Smooth muscle cell (in vitro differentiated cells): ENCODE data around the gene FOXM1. TPM values are rescaled to one million over a fixed set of nuclear protein-coding genes. Genes with fewer than 3 reads are reported as not detected.

Experiments
- DNase-seq: peaks from one replicate; lab custom pipeline; 2025; ENCODE audit not compliant: unreplicated experiment; lab: John Stamatoyannopoulos, UW
- H2AFZ ChIP-seq: fragments of 200-600 bp; sonication (generic); 2 replicates; pipeline ENCODE4 v1.6.0; 2016; ENCODE audit warnings: antibody characterized with exemption, low read depth, mild to moderate bottlenecking
- H3F3A ChIP-seq: fragments of 200-600 bp; sonication (generic); 2 replicates; pipeline ENCODE4 v1.6.0; 2017; ENCODE audit warnings: antibody characterized with exemption, low read depth
- H3K27ac ChIP-seq: fragments of 200-600 bp; sonication (generic); 2 replicates; pipeline ENCODE4 v1.5.1; 2016; ENCODE audit warnings: low read depth, mild to moderate bottlenecking
- H3K27me3 ChIP-seq: fragments of 200-600 bp; sonication (generic); 2 replicates; pipeline ENCODE4 v1.6.1; 2016; ENCODE audit warnings: low read depth, mild to moderate bottlenecking
- H3K36me3 ChIP-seq: fragments of 200-600 bp; sonication (generic); 2 replicates; pipeline ENCODE4 v1.5.1; 2016; ENCODE audit warnings: low read depth
- H3K4me1 ChIP-seq: fragments of 200-600 bp; sonication (generic); 2 replicates; pipeline ENCODE4 v1.5.1; 2016; ENCODE audit warnings: low read depth
- H3K4me2 ChIP-seq: fragments of 200-600 bp; sonication (generic); 2 replicates; pipeline ENCODE4 v1.6.0; 2016; ENCODE audit warnings: mild to moderate bottlenecking
- H3K4me3 ChIP-seq: fragments of 200-600 bp; sonication (generic); 2 replicates; pipeline ENCODE4 v1.5.1; 2016; ENCODE audit warnings: mild to moderate bottlenecking
- H3K79me2 ChIP-seq: fragments of 200-600 bp; sonication (generic); 2 replicates; pipeline ENCODE4 v1.6.0; 2016; ENCODE audit warnings: low read depth, mild to moderate bottlenecking
- H3K9ac ChIP-seq: fragments of 200-600 bp; sonication (generic); 2 replicates; pipeline ENCODE4 v1.6.0; 2016; ENCODE audit warnings: low read depth
- H3K9me3 ChIP-seq: fragments of 200-600 bp; sonication (generic); replicated peaks from 2 replicates; pipeline ENCODE4 v1.5.1; 2016; ENCODE audit warnings: low read depth
- H4K20me1 ChIP-seq: fragments of 200-600 bp; sonication (generic); 2 replicates; pipeline ENCODE4 v1.6.0; 2016; ENCODE audit warnings: low read depth
- CTCF ChIP-seq: fragments of 200-600 bp; sonication (generic); IDR thresholded peaks from 2 replicates; pipeline ENCODE4 v1.5.1; 2017; ENCODE audit warnings: borderline replicate concordance, mild to moderate bottlenecking, antibody characterized with exemption; ENCODE audit not compliant: insufficient read depth, poor library complexity, severe bottlenecking
- WGBS: methylation state at CpG from one replicate; pipeline ENCODE4 v1.1.7; 2016; ENCODE audit warnings: low lambda C conversion rate; 5-methylcytosine and 5-hydroxymethylcytosine counted together
- polyA plus RNA-seq: library from polyadenylated mRNA; unstranded; fragments of >200 nt; fragmentation: Nextera tagmentation; extraction: Ambion mirVana; gene quantifications from 2 replicates; pipeline ENCODE4 v1.2.1, GENCODE V29; 2016
- total RNA-seq: library from RNA; depleted of rRNA; stranded (reverse); fragments of >200 nt; gene quantifications from 2 replicates; pipeline ENCODE4 v1.2.3, GENCODE V29; 2014

FOXM1 gene
- total and polyA plus RNA-seq, 2 experiments from 2014 or later: 3.7 to 8.1 TPM

GRCh38 chr12:2826721-2827515 lies 50.1 kb downstream of the FOXM1 start:
- no peak for DNase-seq
- no peak overlapping the region for H3K27ac ChIP-seq
- no peaks in the 10 kb centered on the region for H3K27me3 ChIP-seq
- H3K4me2 ChIP-seq: no peak overlapping the region
- H3K79me2 ChIP-seq: no peaks in the 10 kb centered on the region
- WGBS: 95% methylated on average over 14 of the region's 14 CpGs
- H3K9me3 ChIP-seq: no peaks in the 10 kb centered on the region
- peaks cover 7% of the 10 kb centered on the region for H3K36me3 ChIP-seq
- no peaks in the 10 kb centered on the region for H3F3A ChIP-seq
- no peak for TF ChIP-seq CTCF
- no peaks in the 10 kb centered on the region for H4K20me1 ChIP-seq
- no peak overlapping the region for H3K4me3 ChIP-seq
- H3K4me1 ChIP-seq: peaks cover 15% of the 10 kb centered on the region
- H3K9ac ChIP-seq: no peak overlapping the region
- H2AFZ ChIP-seq: no peak overlapping the region

GRCh38 chr12:2826036-2826435 lies 50.9 kb downstream of the FOXM1 start:
- H3K4me2 ChIP-seq: no peak overlapping the region

GRCh38 chr12:2825132-2825531 lies 51.8 kb downstream of the FOXM1 start:
- Histone ChIP-seq H3K4me1 (peaks cover 15% of the 10 kb centered on the region), H2AFZ (no peak overlapping the region), H3K9ac (no peak overlapping the region), H3K4me2 (no peak overlapping the region), H3K36me3 (peaks cover 7% of the 10 kb centered on the region), H3K9me3 (no peaks in the 10 kb centered on the region), H3K27ac (no peak overlapping the region), H3K79me2 (no peaks in the 10 kb centered on the region), H3K4me3 (no peak overlapping the region), H3F3A (no peaks in the 10 kb centered on the region), H3K27me3 (no peaks in the 10 kb centered on the region), H4K20me1 (no peaks in the 10 kb centered on the region)
- 81% methylated on average over 4 of the region's 4 CpGs for WGBS
- no peak for DNase-seq
- TF ChIP-seq CTCF: no peak

More at GRCh38 chr12:2826036-2826435, 50.9 kb downstream of the FOXM1 start:
- H3F3A ChIP-seq: no peaks in the 10 kb centered on the region
- no peak overlapping the region for H3K4me3 ChIP-seq
- H2AFZ ChIP-seq: no peak overlapping the region
- TF ChIP-seq CTCF: no peak
- H3K4me1 ChIP-seq: peaks cover 15% of the 10 kb centered on the region
- no peaks in the 10 kb centered on the region for H3K27me3 ChIP-seq
- no peaks in the 10 kb centered on the region for H3K9me3 ChIP-seq
- no peak overlapping the region for H3K27ac ChIP-seq
- peaks cover 7% of the 10 kb centered on the region for H3K36me3 ChIP-seq
- DNase-seq: no peak
- H3K79me2 ChIP-seq: no peaks in the 10 kb centered on the region
- no peak overlapping the region for H3K9ac ChIP-seq
- WGBS: 98% methylated on average over 3 of the region's 3 CpGs
- H4K20me1 ChIP-seq: no peaks in the 10 kb centered on the region

GRCh38 chr12:2824541-2824940 lies 52.4 kb downstream of the FOXM1 start:
- peaks cover 7% of the 10 kb centered on the region for H3K36me3 ChIP-seq
- WGBS: 89% methylated on average over 6 of the region's 6 CpGs
- H3K27me3 ChIP-seq: no peaks in the 10 kb centered on the region
- H2AFZ ChIP-seq: no peak overlapping the region
- H3K4me2 ChIP-seq: no peak overlapping the region
- H4K20me1 ChIP-seq: no peaks in the 10 kb centered on the region
- no peak overlapping the region for H3K27ac ChIP-seq
- H3K9ac ChIP-seq: no peak overlapping the region
- no peaks in the 10 kb centered on the region for H3F3A ChIP-seq
- H3K4me3 ChIP-seq: no peak overlapping the region
- peaks cover 15% of the 10 kb centered on the region for H3K4me1 ChIP-seq
- no peaks in the 10 kb centered on the region for H3K9me3 ChIP-seq
- no peaks in the 10 kb centered on the region for H3K79me2 ChIP-seq
- no peak for DNase-seq
- no peak for TF ChIP-seq CTCF
